Measurements from ENCODE around the gene OST4.

Gene OST4

DNA sequence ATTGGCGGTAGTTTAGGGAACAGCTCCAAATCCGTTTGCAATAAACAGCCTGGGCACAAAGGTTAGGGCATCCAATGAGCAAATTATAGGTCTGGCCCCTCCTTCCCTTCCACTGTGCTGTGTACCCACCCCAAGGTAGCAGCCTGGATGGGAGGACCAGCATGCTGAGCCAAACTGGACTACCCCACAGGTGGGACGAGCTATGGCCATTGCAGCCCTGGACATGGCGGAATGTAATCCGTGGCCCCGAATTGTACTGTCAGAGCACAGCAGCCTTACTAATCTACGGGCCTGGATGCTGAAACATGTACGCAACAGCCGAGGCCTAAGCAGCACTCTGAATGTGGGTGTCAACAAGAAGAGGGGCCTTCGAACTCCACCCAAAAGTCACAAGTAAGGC lies 13.2 kb downstream of the OST4 start:
- DNase-seq (ENCODE audit: low read depth in 2 of 2): no peak
- H3K4me3 ChIP-seq (replicated peaks in 1 of 2; ENCODE audit: low read depth in 2 of 2, low read length in 2 of 2): no peak overlapping the region
- TF ChIP-seq, protein P1, sequence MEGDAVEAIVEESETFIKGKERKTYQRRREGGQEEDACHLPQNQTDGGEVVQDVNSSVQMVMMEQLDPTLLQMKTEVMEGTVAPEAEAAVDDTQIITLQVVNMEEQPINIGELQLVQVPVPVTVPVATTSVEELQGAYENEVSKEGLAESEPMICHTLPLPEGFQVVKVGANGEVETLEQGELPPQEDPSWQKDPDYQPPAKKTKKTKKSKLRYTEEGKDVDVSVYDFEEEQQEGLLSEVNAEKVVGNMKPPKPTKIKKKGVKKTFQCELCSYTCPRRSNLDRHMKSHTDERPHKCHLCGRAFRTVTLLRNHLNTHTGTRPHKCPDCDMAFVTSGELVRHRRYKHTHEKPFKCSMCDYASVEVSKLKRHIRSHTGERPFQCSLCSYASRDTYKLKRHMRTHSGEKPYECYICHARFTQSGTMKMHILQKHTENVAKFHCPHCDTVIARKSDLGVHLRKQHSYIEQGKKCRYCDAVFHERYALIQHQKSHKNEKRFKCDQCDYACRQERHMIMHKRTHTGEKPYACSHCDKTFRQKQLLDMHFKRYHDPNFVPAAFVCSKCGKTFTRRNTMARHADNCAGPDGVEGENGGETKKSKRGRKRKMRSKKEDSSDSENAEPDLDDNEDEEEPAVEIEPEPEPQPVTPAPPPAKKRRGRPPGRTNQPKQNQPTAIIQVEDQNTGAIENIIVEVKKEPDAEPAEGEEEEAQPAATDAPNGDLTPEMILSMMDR (IDR thresholded peaks at IDR 0.05; ENCODE audit: low read depth, low read length): no peak

- no peak for DNase-seq (ENCODE audit: low read depth in 2 of 2)
These were observed 14.3 kb downstream of the OST4 start for GRCh38 chr2:27057184-27057583.

GRCh38 chr2:27054721-27055120 lies 16.7 kb downstream of the OST4 start:
- TF ChIP-seq, protein P1 (IDR thresholded peaks at IDR 0.05; ENCODE audit: low read depth, low read length): no peak
- no peak overlapping the region for H3K4me3 ChIP-seq (replicated peaks in 1 of 2; ENCODE audit: low read depth in 2 of 2, low read length in 2 of 2)
- no peak for DNase-seq (ENCODE audit: low read depth in 2 of 2)

More at GRCh38 chr2:27057184-27057583, 14.3 kb downstream of the OST4 start:
- TF ChIP-seq, protein P1 (IDR thresholded peaks at IDR 0.05; ENCODE audit: low read depth, low read length): no peak
- no peak overlapping the region for H3K4me3 ChIP-seq (replicated peaks in 1 of 2; ENCODE audit: low read depth in 2 of 2, low read length in 2 of 2)

GRCh38 chr2:27053776-27054175 lies 17.7 kb downstream of the OST4 start:
- no peak overlapping the region for H3K4me3 ChIP-seq (replicated peaks in 1 of 2; ENCODE audit: low read depth in 2 of 2, low read length in 2 of 2)
- TF ChIP-seq, protein P1 (IDR thresholded peaks at IDR 0.05; ENCODE audit: low read depth, low read length): no peak
- no peak for DNase-seq (ENCODE audit: low read depth in 2 of 2)

DNA sequence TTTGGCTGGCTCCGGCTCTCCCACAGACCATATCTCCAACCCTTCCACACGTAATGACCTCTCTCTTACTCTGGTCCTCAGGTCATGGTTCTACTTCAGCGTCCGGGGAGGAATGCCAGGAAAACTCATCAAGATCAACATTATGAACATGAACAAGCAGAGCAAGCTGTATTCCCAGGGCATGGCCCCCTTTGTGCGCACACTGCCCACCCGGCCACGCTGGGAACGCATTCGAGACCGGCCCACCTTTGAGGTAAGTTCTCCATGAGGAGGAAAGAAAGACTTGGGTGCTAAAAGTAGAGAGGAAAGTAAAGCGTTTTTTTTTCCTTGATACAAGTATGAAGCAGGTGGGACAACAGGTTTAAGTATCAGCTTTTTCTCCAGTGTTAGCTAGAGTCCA lies 18.1 kb downstream of the OST4 start:
- TF ChIP-seq, protein P1 (IDR thresholded peaks at IDR 0.05; ENCODE audit: low read depth, low read length): no peak
- no peak overlapping the region for H3K4me3 ChIP-seq (replicated peaks in 1 of 2; ENCODE audit: low read depth in 2 of 2, low read length in 2 of 2)
- no peak for DNase-seq (ENCODE audit: low read depth in 2 of 2)

GRCh38 chr2:27051902-27052645 lies 19.4 kb downstream of the OST4 start:
- H3K4me3 ChIP-seq (replicated peaks in 1 of 2; ENCODE audit: low read depth in 2 of 2, low read length in 2 of 2): peak overlapping the region; percentile 91 to 97
- no peak for DNase-seq (ENCODE audit: low read depth in 2 of 2)
- TF ChIP-seq, protein P1 (IDR thresholded peaks at IDR 0.05; ENCODE audit: low read depth, low read length): no peak

All from cardiac fibroblast (primary cell).